IMR-90 (cell line): ENCODE results near the gene SLC6A20. TPM values are rescaled to one million over a fixed set of nuclear protein-coding genes. Genes with fewer than 3 reads are reported as not detected.

Experiments
- ATAC-seq: fragments of 200-7000 bp; cut with Tn5 transposase; 2 replicates; pipeline ENCODE4 v1.9.1; 2020; ENCODE audit warnings: low read depth, mild to moderate bottlenecking, moderate library complexity
- BruUV-seq: library from RNA; stranded (reverse); fragments of 400-500 nt; replicated peaks from 2 replicates; lab custom pipeline; 2021; lab: Mats Ljungman, UMichigan
- CTCF ChIA-PET: fragments of 300-600 bp; formaldehyde crosslinking; extraction: SDS; loops from one replicate; lab custom pipeline; 2021; ENCODE audit warnings: antibody characterized with exemption; lab: Yijun Ruan, JAX
- POLR2A ChIA-PET: fragments of 300-600 bp; sonication (Branson Sonifier 250); formaldehyde crosslinking; loops from one replicate; lab custom pipeline; 2022; ENCODE audit warnings: antibody characterized with exemption; ENCODE audit not compliant: unreplicated experiment; lab: Charles Lee
- DNase-seq: peaks from one replicate; pipeline ENCODE4 v3.0.0; 2013
- H2AFZ ChIP-seq: replicated peaks from 2 replicates; pipeline ENCODE3; 2013; ENCODE audit warnings: low read length, mild to moderate bottlenecking; ENCODE audit not compliant: poor library complexity
- H2AK5ac ChIP-seq: 2 replicates; pipeline ENCODE4 v1.6.1; 2013; ENCODE audit warnings: low read depth, low read length, inconsistent platforms
- H2AK9ac ChIP-seq: replicated peaks from 2 replicates; pipeline ENCODE3; 2013; ENCODE audit warnings: mild to moderate bottlenecking, low read depth, low read length, moderate library complexity; ENCODE audit not compliant: poor library complexity
- H2BK120ac ChIP-seq: 2 replicates; pipeline ENCODE4 v1.6.1; 2013; ENCODE audit warnings: low read depth, low read length, inconsistent platforms
- H2BK15ac ChIP-seq: 3 replicates; pipeline ENCODE4 v1.6.1; 2013; ENCODE audit warnings: low read depth, low read length, inconsistent platforms
- H2BK20ac ChIP-seq: 2 replicates; pipeline ENCODE4 v1.6.1; 2013; ENCODE audit warnings: low read depth, mild to moderate bottlenecking, inconsistent platforms, low read length, moderate library complexity
- H2BK5ac ChIP-seq: 2 replicates; pipeline ENCODE4 v1.6.1; 2013; ENCODE audit warnings: mild to moderate bottlenecking, low read depth, low read length, inconsistent platforms; ENCODE audit not compliant: poor library complexity, severe bottlenecking
- H3K14ac ChIP-seq: replicated peaks from 2 replicates; pipeline ENCODE4 v1.6.1; 2013; ENCODE audit warnings: low read depth, low read length, inconsistent platforms
- H3K18ac ChIP-seq: 2 replicates; pipeline ENCODE4 v1.6.1; 2013; ENCODE audit warnings: low read depth, low read length, control low read depth
- H3K23ac ChIP-seq: 2 replicates; pipeline ENCODE4 v1.6.1; 2013; ENCODE audit warnings: low read depth, low read length, inconsistent platforms
- H3K27ac ChIP-seq: 2 replicates; pipeline ENCODE4 v1.5.1; 2013; ENCODE audit warnings: mild to moderate bottlenecking, control low read depth, low read length; ENCODE audit not compliant: insufficient read depth
- H3K27me3 ChIP-seq: 2 replicates; pipeline ENCODE4 v1.6.1; 2013; ENCODE audit warnings: low read length; ENCODE audit not compliant: control insufficient read depth, insufficient read depth
- H3K36me3 ChIP-seq: 2 replicates; pipeline ENCODE4 v1.6.1; 2013; ENCODE audit warnings: low read length, mixed read lengths; ENCODE audit not compliant: control insufficient read depth, insufficient read depth
- H3K4ac ChIP-seq: 2 replicates; pipeline ENCODE4 v1.6.1; 2013; ENCODE audit warnings: low read depth, low read length, inconsistent platforms
- H3K4me1 ChIP-seq: 2 replicates; pipeline ENCODE4 v1.6.1; 2013; ENCODE audit warnings: low read length, mixed read lengths; ENCODE audit not compliant: control insufficient read depth, insufficient read depth
- H3K4me2 ChIP-seq: 2 replicates; pipeline ENCODE4 v1.6.1; 2013; ENCODE audit warnings: low read depth, mild to moderate bottlenecking, control low read depth, low read length, moderate library complexity
- H3K4me3 ChIP-seq: 2 replicates; pipeline ENCODE4 v1.5.1; 2013; ENCODE audit warnings: low read depth, mild to moderate bottlenecking, control low read depth, low read length, moderate library complexity; ENCODE audit not compliant: insufficient read depth
- H3K56ac ChIP-seq: 2 replicates; pipeline ENCODE4 v1.6.1; 2013; ENCODE audit warnings: low read length, inconsistent platforms; ENCODE audit not compliant: insufficient read depth; ENCODE audit errors: extremely low read depth
- H3K79me1 ChIP-seq, 2 experiments: 2 replicates each; pipeline ENCODE4 v1.6.1; 2013; ENCODE audit warnings: low read length in 2 of 2, inconsistent platforms in 1 of 2, low read depth in 1 of 2
- H3K9ac ChIP-seq: 2 replicates; pipeline ENCODE4 v1.6.1; 2013; ENCODE audit warnings: low read depth, low read length, control low read depth
- H3K9me1 ChIP-seq: 2 replicates; pipeline ENCODE4 v1.6.1; 2013; ENCODE audit warnings: low read length, inconsistent platforms; ENCODE audit not compliant: insufficient read depth
- H3K9me3 ChIP-seq: 2 replicates; pipeline ENCODE4 v1.6.1; 2013; ENCODE audit warnings: low read length; ENCODE audit not compliant: control insufficient read depth, insufficient read depth
- H4K20me1 ChIP-seq: 2 replicates; pipeline ENCODE4 v1.6.1; 2013; ENCODE audit warnings: low read length, inconsistent platforms; ENCODE audit not compliant: insufficient read depth
- H4K5ac ChIP-seq: 2 replicates; pipeline ENCODE4 v1.6.1; 2013; ENCODE audit warnings: mild to moderate bottlenecking, low read depth, low read length, control low read depth
- H4K8ac ChIP-seq, 2 experiments: 2 replicates each; pipeline ENCODE4 v1.6.1; 2013; ENCODE audit warnings: low read depth in 2 of 2, low read length in 2 of 2, control low read depth in 1 of 2, inconsistent platforms in 1 of 2
- H4K91ac ChIP-seq: 2 replicates; pipeline ENCODE4 v1.6.1; 2013; ENCODE audit warnings: low read depth, low read length, inconsistent platforms; ENCODE audit not compliant: insufficient read depth
- BHLHE40 ChIP-seq: fragments of 150-350 bp; IDR thresholded peaks from 2 replicates; pipeline ENCODE4 v1.6.1; 2016; ENCODE audit warnings: mild to moderate bottlenecking, low read depth, low read length
- CEBPB ChIP-seq: IDR thresholded peaks from 2 replicates; pipeline ENCODE4 v1.6.1; 2012; ENCODE audit warnings: low read depth, low read length, improper control_type of control experiment
- CHD1 ChIP-seq: IDR thresholded peaks from 2 replicates; pipeline ENCODE4 v1.6.1; 2012; ENCODE audit warnings: low read depth, low read length, improper control_type of control experiment
- ELK1 ChIP-seq: fragments of 150-350 bp; IDR thresholded peaks from 2 replicates; pipeline ENCODE4 v1.6.1; 2016; ENCODE audit warnings: low read depth, mild to moderate bottlenecking, low read length, moderate library complexity, borderline replicate concordance
- FOS ChIP-seq: fragments of 150-350 bp; IDR thresholded peaks from 2 replicates; pipeline ENCODE4 v1.6.1; 2016; ENCODE audit warnings: low read depth, low read length
- MAFK ChIP-seq: IDR thresholded peaks from 2 replicates; pipeline ENCODE4 v1.6.1; 2012; ENCODE audit warnings: low read depth, low read length, improper control_type of control experiment
- MAZ ChIP-seq: IDR thresholded peaks from 2 replicates; pipeline ENCODE4 v1.6.1; 2012; ENCODE audit warnings: low read depth, mild to moderate bottlenecking, low read length, improper control_type of control experiment, moderate library complexity, borderline replicate concordance
- MXI1 ChIP-seq: IDR thresholded peaks from 2 replicates; pipeline ENCODE4 v1.6.1; 2012; ENCODE audit warnings: low read depth, mild to moderate bottlenecking, low read length, moderate library complexity, borderline replicate concordance
- NFE2L2 ChIP-seq: fragments of 150-350 bp; IDR thresholded peaks from 2 replicates; pipeline ENCODE4 v1.6.1; 2016; ENCODE audit warnings: low read depth, mild to moderate bottlenecking, low read length
- POLR2A ChIP-seq: IDR thresholded peaks from 2 replicates; pipeline ENCODE4 v1.6.1; 2012; ENCODE audit warnings: mild to moderate bottlenecking, low read depth, low read length
- RAD21 ChIP-seq: IDR thresholded peaks from 2 replicates; pipeline ENCODE4 v1.6.1; 2012; ENCODE audit warnings: low read length, improper control_type of control experiment
- RCOR1 ChIP-seq: IDR thresholded peaks from 2 replicates; pipeline ENCODE4 v1.6.1; 2012; ENCODE audit warnings: mild to moderate bottlenecking, low read length, improper control_type of control experiment; ENCODE audit not compliant: insufficient replicate concordance
- RFX5 ChIP-seq: IDR thresholded peaks from 2 replicates; pipeline ENCODE4 v1.8.0; 2012; ENCODE audit warnings: low read depth, mild to moderate bottlenecking, low read length, moderate library complexity
- SMC3 ChIP-seq: fragments of 150-350 bp; IDR thresholded peaks from 2 replicates; pipeline ENCODE4 v1.6.1; 2016; ENCODE audit warnings: low read depth, mild to moderate bottlenecking, antibody characterized with exemption, low read length, moderate library complexity
- WGBS, 2 experiments: methylation state at CpG; one replicate each; pipeline versions ENCODE4 v1.1.5 to v1.1.7; 2013; ENCODE audit warnings: missing lambda C conversion rate in 2 of 2; ENCODE audit not compliant: insufficient read length in 1 of 2; ENCODE audit errors: extremely low coverage in 2 of 2; 5-methylcytosine and 5-hydroxymethylcytosine counted together
- dilution Hi-C: fragments of 300-500 bp; cut with HindIII; formaldehyde crosslinking; loops from one replicate; pipeline ENCODE4 v1.14.3; 2018; ENCODE audit warnings: low sequenced_read_pairs; ENCODE audit not compliant: unreplicated experiment
- in situ Hi-C: fragments of 300-500 bp; cut with MboI; formaldehyde crosslinking; loops from 3 replicates; pipeline ENCODE4 v1.14.3; 2019; ENCODE audit warnings: low sequenced_read_pairs, inconsistent platforms, mixed read lengths
- intact Hi-C: fragments of 100-400 bp; cut with micrococcal nuclease; formaldehyde crosslinking; loops from 2 replicates; pipeline ENCODE4 v1.10.0; 2022
- polyA plus RNA-seq, 3 experiments: library from polyadenylated mRNA; depleted of rRNA; stranded (reverse); fragments of >200 nt; gene quantifications; 2 replicates each; pipeline ENCODE4 v1.2.3, GENCODE V29; 2012; ENCODE audit warnings: low replicate concordance in 1 of 3
- total RNA-seq: library from RNA; depleted of rRNA; stranded (reverse); fragments of >200 nt; gene quantifications from 2 replicates; pipeline ENCODE4 v1.2.3, GENCODE V29; 2012
- TF ChIP-seq, protein P1 (sequence below): fragments of 150-350 bp; IDR thresholded peaks from 2 replicates; pipeline ENCODE4 v1.6.1; 2017; ENCODE audit warnings: mild to moderate bottlenecking, antibody characterized with exemption, low read length, low read depth
- TF ChIP-seq, protein P2 (sequence below): conservative IDR thresholded peaks from 2 replicates; pipeline ENCODE4 v1.5.1; 2012; ENCODE audit warnings: mild to moderate bottlenecking, low read depth, low read length, improper control_type of control experiment

Gene SLC6A20
- total and polyA plus RNA-seq, 2 of the 4 experiments (the other 2 are of a cell fraction) = not detected

GRCh38 chr3:45775571-45776300 lies 20.6 kb downstream of the SLC6A20 start:
- Histone ChIP-seq H2BK15ac (no peak overlapping the region), H3K27ac (no peak overlapping the region), H2AK5ac (no peak overlapping the region), H2AFZ (no peak overlapping the region), H3K36me3 (no peaks in the 10 kb centered on the region), H4K20me1 (no peaks in the 10 kb centered on the region), H3K4me2 (no peak overlapping the region), H4K8ac (no peak overlapping the region), H3K9ac (no peak overlapping the region), H3K23ac (no peak overlapping the region), H3K4ac (no peak overlapping the region), H4K91ac (no peak overlapping the region), H2BK120ac (no peak overlapping the region), H3K27me3 (peaks cover 81% of the 10 kb centered on the region), H2AK9ac (no peak overlapping the region), H4K5ac (no peak overlapping the region), H3K79me1 (no peaks in the 10 kb centered on the region), H3K9me1 (no peaks in the 10 kb centered on the region), H3K4me3 (no peak overlapping the region), H3K4me1 (no peaks in the 10 kb centered on the region), H3K9me3 (peaks cover 5% of the 10 kb centered on the region; the same call in 1 of the 2 replicates), H3K56ac (no peak overlapping the region), H2BK5ac (no peak overlapping the region), H2BK20ac (no peak overlapping the region), H3K18ac (no peak overlapping the region), H3K14ac (no peak overlapping the region)
- WGBS, 2 experiments = 81% methylated on average over 11 of the region's 17 CpGs; no CpG with 5 or more reads in 1 of the 2 experiments
- no TSS peak for BruUV-seq
- dilution Hi-C loops = no loop called here
- DNase-seq (no peak), ATAC-seq (no peak)
- POLR2A ChIA-PET = no interaction called here
- CTCF ChIA-PET = no interaction called here
- in situ Hi-C loops = no loop called here
- TF ChIP-seq MAFK (no peak), CHD1 (no peak), MXI1 (no peak), FOS (no peak), RAD21 (no peak), SMC3 (no peak), POLR2A (no peak), ELK1 (no peak), BHLHE40 (no peak), RFX5 (no peak), NFE2L2 (no peak), RCOR1 (no peak), CEBPB (no peak), MAZ (no peak)
- TF ChIP-seq, protein P1, sequence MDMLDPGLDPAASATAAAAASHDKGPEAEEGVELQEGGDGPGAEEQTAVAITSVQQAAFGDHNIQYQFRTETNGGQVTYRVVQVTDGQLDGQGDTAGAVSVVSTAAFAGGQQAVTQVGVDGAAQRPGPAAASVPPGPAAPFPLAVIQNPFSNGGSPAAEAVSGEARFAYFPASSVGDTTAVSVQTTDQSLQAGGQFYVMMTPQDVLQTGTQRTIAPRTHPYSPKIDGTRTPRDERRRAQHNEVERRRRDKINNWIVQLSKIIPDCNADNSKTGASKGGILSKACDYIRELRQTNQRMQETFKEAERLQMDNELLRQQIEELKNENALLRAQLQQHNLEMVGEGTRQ = no peak
- TF ChIP-seq, protein P2, sequence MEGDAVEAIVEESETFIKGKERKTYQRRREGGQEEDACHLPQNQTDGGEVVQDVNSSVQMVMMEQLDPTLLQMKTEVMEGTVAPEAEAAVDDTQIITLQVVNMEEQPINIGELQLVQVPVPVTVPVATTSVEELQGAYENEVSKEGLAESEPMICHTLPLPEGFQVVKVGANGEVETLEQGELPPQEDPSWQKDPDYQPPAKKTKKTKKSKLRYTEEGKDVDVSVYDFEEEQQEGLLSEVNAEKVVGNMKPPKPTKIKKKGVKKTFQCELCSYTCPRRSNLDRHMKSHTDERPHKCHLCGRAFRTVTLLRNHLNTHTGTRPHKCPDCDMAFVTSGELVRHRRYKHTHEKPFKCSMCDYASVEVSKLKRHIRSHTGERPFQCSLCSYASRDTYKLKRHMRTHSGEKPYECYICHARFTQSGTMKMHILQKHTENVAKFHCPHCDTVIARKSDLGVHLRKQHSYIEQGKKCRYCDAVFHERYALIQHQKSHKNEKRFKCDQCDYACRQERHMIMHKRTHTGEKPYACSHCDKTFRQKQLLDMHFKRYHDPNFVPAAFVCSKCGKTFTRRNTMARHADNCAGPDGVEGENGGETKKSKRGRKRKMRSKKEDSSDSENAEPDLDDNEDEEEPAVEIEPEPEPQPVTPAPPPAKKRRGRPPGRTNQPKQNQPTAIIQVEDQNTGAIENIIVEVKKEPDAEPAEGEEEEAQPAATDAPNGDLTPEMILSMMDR = no peak
- intact Hi-C loops = no loop called here
